ENCODE data around the gene MB21D2.
"Not testable (repeated sequence)": the region's sequence is repeated elsewhere in the genome, so short reads cannot be mapped to it uniquely, and the experiment has no call there.

The MB21D2 gene

GRCh38 chr3:192794216-192794615 is 123.4 kb downstream of the MB21D2 start:
- no peak for DNase-seq

- not testable (repeated sequence) for DNase-seq
Measured at GRCh38 chr3:192788816-192789515, 128.7 kb downstream of the MB21D2 start.

DNA sequence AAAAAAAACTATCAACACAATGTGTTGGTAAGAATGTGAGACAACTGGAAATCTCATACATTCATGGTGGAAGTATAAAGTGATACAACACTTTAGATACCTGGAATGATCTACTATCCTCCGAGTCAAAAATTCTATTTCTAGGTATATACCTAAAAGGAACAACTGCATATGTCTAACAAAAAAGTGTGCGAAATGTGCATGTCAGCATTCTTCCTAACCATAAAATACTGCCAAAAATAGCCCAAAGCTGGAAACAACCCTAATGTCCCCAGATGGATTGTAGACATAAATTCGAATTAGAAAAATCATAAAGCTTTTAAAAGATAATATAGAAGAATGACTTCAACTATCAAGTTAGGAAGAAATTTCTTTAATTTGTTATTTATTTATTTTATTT is 139.1 kb downstream of the MB21D2 start:
- DNase-seq: no peak

GRCh38 chr3:192774341-192774740 is 143.3 kb downstream of the MB21D2 start:
- not testable (repeated sequence) for DNase-seq

GRCh38 chr3:192772240-192772894 is 145.3 kb downstream of the MB21D2 start:
- peak; percentile 18 for DNase-seq

GRCh38 chr3:192758654-192759053 is 159.0 kb downstream of the MB21D2 start:
- DNase-seq: no peak

- no peak for DNase-seq
Measured at GRCh38 chr3:192751148-192751547, 166.5 kb downstream of the MB21D2 start.

DNA sequence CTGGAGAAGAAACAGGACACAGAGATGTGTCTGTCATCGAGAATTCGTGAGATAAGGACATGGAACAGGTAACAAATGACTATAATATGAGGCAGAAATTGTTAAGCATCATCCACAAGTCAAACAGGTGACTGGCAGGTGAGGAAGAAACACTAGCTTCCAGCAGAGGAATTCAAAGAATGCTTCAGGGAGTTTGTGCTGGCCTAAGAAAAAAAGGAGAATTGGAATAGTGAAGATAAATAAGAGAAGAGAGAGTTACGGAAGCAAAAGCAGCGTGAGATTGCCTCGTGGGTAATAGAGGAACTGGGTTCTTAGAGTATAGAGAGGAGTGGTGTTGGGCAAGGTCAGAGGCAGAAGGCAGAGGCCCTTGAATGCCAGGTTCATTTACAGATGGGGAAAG is 167.5 kb downstream of the MB21D2 start:
- no peak for DNase-seq

- no peak for DNase-seq
Measured at GRCh38 chr3:192747746-192748145, 169.9 kb downstream of the MB21D2 start.

GRCh38 chr3:192747145-192747544 is 170.5 kb downstream of the MB21D2 start:
- DNase-seq: no peak
